ENCODE results near the gene ZFP36. TPM values are rescaled to one million over a fixed set of nuclear protein-coding genes. Genes with fewer than 3 reads are reported as not detected.

Gene ZFP36
- total RNA-seq, 4 donors from 2014 or later = 426 to 850 (median 540) TPM

DNA sequence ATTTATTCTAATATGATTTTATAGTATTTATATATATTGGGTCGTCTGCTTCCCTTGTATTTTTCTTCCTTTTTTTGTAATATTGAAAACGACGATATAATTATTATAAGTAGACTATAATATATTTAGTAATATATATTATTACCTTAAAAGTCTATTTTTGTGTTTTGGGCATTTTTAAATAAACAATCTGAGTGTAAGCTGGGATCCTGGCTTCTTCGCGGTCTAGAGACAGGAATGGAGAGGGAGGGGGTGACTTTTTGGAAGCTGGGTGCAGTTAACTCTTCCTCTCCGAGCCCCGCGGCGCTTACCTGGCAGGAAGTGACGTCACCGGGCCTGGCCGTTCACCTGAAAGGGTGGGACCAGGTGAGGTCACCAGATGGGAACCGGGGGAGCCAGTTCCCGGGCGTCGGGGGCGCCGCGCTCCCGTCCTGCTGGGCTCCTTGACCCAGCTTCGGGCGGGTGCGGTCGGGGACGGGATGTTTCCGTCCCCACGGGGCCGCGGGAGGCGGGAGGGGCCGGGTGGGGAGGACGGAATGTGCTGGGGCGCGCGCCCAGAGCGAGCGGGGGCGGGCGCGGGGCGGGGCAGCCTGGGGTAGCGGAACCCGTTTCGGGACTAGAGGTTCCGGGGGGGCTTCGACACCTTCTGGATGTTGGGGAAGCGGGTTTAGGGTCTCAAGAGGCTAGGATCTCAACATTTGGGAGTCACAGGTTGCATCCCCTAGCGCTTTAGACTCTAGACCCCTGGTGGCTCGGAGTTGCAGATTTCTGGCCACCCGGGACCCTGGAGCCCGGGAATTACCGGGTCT lies 2.8 kb downstream of the ZFP36 start:
- DNase-seq (ENCODE audit: low spot score in 2 of 2) = peak; percentile 96
- TF ChIP-seq EP300 (IDR thresholded peaks at IDR 0.05) (peak; percentile 83), POLR2A (IDR thresholded peaks at IDR 0.05) (peak; percentile 70 to 86), POLR2AphosphoS5 (IDR thresholded peaks at IDR 0.05) (peak; percentile 96 to 97 (median 97))
- TF ChIP-seq, protein P1, sequence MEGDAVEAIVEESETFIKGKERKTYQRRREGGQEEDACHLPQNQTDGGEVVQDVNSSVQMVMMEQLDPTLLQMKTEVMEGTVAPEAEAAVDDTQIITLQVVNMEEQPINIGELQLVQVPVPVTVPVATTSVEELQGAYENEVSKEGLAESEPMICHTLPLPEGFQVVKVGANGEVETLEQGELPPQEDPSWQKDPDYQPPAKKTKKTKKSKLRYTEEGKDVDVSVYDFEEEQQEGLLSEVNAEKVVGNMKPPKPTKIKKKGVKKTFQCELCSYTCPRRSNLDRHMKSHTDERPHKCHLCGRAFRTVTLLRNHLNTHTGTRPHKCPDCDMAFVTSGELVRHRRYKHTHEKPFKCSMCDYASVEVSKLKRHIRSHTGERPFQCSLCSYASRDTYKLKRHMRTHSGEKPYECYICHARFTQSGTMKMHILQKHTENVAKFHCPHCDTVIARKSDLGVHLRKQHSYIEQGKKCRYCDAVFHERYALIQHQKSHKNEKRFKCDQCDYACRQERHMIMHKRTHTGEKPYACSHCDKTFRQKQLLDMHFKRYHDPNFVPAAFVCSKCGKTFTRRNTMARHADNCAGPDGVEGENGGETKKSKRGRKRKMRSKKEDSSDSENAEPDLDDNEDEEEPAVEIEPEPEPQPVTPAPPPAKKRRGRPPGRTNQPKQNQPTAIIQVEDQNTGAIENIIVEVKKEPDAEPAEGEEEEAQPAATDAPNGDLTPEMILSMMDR (IDR thresholded peaks at IDR 0.05) = no peak
- peaks cover 22% of the 10 kb centered on the region for H3K36me3 ChIP-seq
- no peaks in the 10 kb centered on the region for H3K27me3 ChIP-seq
- H3K4me3 ChIP-seq = peak overlapping the region; percentile 93
- peak overlapping the region; percentile 100 for H3K27ac ChIP-seq
- peaks cover 55% of the 10 kb centered on the region for H3K4me1 ChIP-seq
- H3K9me3 ChIP-seq = no peaks in the 10 kb centered on the region
- WGBS = under 1% methylated on average over 12 of the region's 52 CpGs

DNA sequence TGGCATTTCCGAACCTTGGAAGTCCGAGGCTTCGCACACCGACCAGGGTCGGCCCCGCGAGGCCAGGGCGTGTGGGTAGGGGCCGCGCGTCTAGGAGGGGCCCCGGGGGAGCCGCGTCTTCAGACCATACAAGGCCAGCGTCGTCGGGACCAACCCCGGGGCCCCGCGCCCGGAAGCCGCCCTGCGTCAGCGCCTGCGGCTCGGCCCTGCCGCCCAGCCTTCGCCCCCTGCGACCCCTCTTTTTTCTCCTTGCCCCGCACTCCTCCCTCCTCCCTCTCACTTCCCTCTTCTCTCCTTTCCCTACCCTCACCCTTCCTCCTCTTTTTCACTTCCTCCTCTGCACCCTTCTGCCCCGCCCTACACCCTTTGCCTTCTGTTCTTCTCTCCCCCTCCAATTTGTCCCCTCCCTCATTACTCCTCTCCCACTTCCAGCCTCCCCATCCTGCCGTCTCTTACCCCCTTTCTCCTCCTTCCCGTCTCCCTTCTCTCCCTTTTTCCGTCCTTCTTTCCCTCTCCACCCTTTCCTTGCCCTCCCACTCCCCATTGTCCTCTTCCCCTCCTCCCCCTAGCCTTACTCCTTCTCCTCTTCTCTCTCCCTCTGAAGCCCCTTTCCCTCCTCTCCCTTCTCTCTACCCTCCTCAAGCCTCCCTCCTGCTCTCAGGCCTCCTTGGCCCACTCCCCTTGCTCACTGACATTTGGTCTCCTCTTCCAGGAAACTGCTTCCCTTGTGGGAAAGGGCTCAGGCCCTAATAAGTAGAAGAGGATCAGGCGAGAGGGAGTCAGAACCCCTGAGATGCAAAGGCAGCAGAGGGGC lies 3.6 kb downstream of the ZFP36 start:
- peak; percentile 91 to 92 for DNase-seq (ENCODE audit: low spot score in 2 of 2)
- peaks cover 22% of the 10 kb centered on the region for H3K36me3 ChIP-seq
- H3K27ac ChIP-seq = peak overlapping the region; percentile 100
- H3K9me3 ChIP-seq = no peaks in the 10 kb centered on the region
- no peaks in the 10 kb centered on the region for H3K27me3 ChIP-seq
- peaks cover 54% of the 10 kb centered on the region for H3K4me1 ChIP-seq
- H3K4me3 ChIP-seq = peak overlapping the region; percentile 93
- TF ChIP-seq EP300 (IDR thresholded peaks at IDR 0.05) (no peak), POLR2AphosphoS5 (IDR thresholded peaks at IDR 0.05) (peak; percentile 15 to 86 (median 48)), POLR2A (IDR thresholded peaks at IDR 0.05) (peak; percentile 28)
- TF ChIP-seq, protein P1 (IDR thresholded peaks at IDR 0.05) = no peak
- WGBS = 3% methylated on average over 27 of the region's 35 CpGs

DNA sequence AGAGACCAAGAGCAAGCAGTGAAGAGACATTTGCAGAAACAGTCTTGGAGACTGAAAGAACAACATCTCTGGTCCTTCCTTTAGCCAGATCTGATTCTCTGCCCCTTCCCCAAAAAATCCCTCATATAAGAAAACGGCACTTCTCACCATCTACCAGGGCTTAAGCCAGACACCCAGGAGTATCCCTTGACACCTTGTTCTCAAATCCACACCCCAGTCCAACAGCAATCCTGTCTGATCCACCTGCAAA lies 4.1 kb downstream of the ZFP36 start:
- Histone ChIP-seq H3K9me3 (no peaks in the 10 kb centered on the region), H3K27ac (peak overlapping the region; percentile 100), H3K27me3 (no peaks in the 10 kb centered on the region), H3K4me1 (peaks cover 51% of the 10 kb centered on the region), H3K4me3 (peak overlapping the region; percentile 93), H3K36me3 (peaks cover 22% of the 10 kb centered on the region)
- 26% methylated on average over 1 of the region's 1 CpG for WGBS
- DNase-seq (ENCODE audit: low spot score in 2 of 2) = no peak
- no peak for TF ChIP-seq POLR2A (IDR thresholded peaks at IDR 0.05)
- no peak for TF ChIP-seq POLR2AphosphoS5 (IDR thresholded peaks at IDR 0.05)
- no peak for TF ChIP-seq EP300 (IDR thresholded peaks at IDR 0.05)
- TF ChIP-seq, protein P1 (IDR thresholded peaks at IDR 0.05) = no peak

DNA sequence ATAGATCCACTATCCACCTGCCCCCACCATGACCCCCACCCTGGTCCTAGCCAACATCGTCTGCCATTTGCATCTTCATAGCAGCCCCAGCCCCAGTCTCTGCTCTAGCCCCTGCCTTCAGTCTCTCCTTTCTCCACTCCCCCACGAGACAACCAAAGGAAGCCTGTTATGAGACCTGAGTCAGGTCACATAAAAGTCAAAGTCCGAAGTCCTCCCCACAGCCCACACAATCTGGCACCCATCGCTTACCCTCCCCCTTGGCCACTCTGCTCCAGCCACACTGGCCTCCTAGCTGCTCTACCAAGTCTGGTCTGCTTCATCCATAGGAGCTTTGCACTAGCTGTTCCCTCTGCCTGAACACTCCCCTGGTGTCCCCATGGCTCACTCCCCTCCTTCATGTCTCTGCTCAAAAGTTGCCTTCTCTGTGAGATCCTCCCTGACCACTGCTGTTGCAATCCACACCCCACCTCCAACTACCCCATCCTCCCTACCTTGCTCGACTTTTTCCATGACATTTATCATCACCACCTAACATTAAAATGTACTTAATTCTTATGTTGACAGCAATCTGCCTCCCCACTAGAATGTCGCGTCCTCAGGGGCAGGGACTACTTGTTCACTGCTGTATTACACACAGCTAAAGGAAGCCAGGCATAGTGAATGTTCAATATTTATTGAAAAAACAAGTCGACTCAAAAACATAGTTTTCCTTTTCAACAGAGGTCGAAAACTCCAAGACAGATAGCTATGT lies 4.6 kb downstream of the ZFP36 start:
- no peaks in the 10 kb centered on the region for H3K27me3 ChIP-seq
- peak in 1 of 3 donors; percentile 66 for TF ChIP-seq POLR2AphosphoS5 (IDR thresholded peaks at IDR 0.05)
- peak; percentile 71 for TF ChIP-seq EP300 (IDR thresholded peaks at IDR 0.05)
- TF ChIP-seq, protein P1 (IDR thresholded peaks at IDR 0.05) = no peak
- peak; percentile 60 to 65 for TF ChIP-seq POLR2A (IDR thresholded peaks at IDR 0.05)
- H3K9me3 ChIP-seq = no peaks in the 10 kb centered on the region
- H3K4me1 ChIP-seq = peaks cover 46% of the 10 kb centered on the region
- 15% methylated on average over 9 of the region's 9 CpGs for WGBS
- peak overlapping the region; percentile 100 for H3K27ac ChIP-seq
- peaks cover 22% of the 10 kb centered on the region for H3K36me3 ChIP-seq
- peak overlapping the region; percentile 93 for H3K4me3 ChIP-seq
- DNase-seq (ENCODE audit: low spot score in 2 of 2) = peak; percentile 84 to 90

Measured in suprapubic skin (tissue), 4 donors.